ENCODE measurements around the gene LACTB. TPM values are rescaled to one million over a fixed set of nuclear protein-coding genes. Genes with fewer than 3 reads are reported as not detected.

LACTB gene
- total and polyA plus RNA-seq, 12 donors = 15.4 to 68.2 (median 32.8) TPM

GRCh38 chr15:63188247-63188925 is 66.7 kb downstream of the LACTB start:
- no peak for TF ChIP-seq CTCF (IDR thresholded peaks at IDR 0.05)
- peak overlapping the region in 2 of 4 donors; percentile 68 to 89 for H3K4me3 ChIP-seq
- peak overlapping the region in 3 of 5 donors; percentile 26 to 83 (median 71) for H3K27ac ChIP-seq
- no peak for DNase-seq
- H3K36me3 ChIP-seq (replicated peaks in 1 of 2) = no peaks in the 10 kb centered on the region
- peaks cover 0 to 35% of the 10 kb centered on the region in 2 donors for H3K4me1 ChIP-seq (replicated peaks in 1 of 2)
- intact Hi-C loops (cut with DNase I) = no loop called here
- H3K9me3 ChIP-seq (replicated peaks in 1 of 3) = no peaks in the 10 kb centered on the region
- WGBS, 4 donors = 33 to 39% (median 39%) methylated on average over 10 of the region's 10 CpGs
- H3K27me3 ChIP-seq = no peaks in the 10 kb centered on the region

DNA sequence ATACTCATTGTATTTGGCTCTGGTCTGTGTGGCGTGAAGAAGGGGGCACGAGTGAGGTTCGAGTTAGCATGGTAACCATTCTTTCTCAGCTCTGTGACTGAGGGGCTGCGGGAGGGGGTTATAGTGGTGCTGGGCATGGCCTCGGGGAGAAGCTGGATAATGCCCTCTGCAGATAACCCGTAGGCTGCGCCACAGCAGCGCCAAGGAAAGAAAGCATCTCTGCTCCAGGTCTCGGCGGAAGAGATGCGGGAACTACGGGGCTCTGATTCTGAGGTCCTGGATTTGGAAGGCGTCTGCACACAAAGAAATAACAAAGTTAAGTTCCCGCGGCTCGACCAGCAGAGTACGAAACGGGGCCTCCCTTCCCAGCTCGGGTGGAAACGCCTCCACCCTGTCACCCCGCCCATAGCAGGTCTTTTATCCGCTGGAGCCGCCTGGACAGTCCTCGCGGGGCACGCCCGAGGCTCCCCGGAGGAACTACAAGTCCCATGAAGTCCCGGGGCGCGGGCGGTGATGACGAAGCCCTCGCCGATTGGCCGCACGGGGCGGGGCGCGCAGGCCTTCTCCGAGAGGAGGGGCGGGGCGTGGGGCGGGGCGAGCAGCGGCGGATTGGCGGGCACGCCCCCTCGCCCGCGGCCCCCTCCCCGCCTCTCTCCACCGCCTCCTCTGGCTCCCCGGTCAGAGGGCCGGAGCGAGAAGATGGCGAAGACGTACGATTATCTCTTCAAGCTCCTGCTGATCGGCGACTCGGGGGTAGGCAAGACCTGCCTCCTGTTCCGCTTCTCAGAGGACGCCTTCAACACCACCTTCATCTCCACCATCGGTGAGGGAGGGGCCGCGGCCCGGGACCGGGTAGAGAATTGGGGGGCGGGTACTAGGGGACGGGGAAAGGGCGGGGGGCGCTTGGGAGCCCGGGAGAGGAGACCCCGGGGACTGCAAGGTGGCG is 67.5 kb downstream of the LACTB start, which contains the start of gene RAB8B:
Gene RAB8B, plus strand, starts transcription at position 681 of the 946 bp plus-strand sequence. Its CDS starts 19 bp downstream, at position 700.
- no peaks in the 10 kb centered on the region for H3K27me3 ChIP-seq
- intact Hi-C loops (cut with DNase I) = no loop called here
- WGBS, 4 donors = 1% methylated on average over 17 to 77 of the region's 77 CpGs
- peak within 1 kb of the TSS; percentile 43 to 83 (median 48) for H3K27ac ChIP-seq
- H3K36me3 ChIP-seq (replicated peaks in 1 of 2) = no peaks in the 10 kb centered on the region
- no peaks in the 10 kb centered on the region for H3K9me3 ChIP-seq (replicated peaks in 1 of 3)
- H3K4me1 ChIP-seq (replicated peaks in 1 of 2) = peaks cover 0 to 43% of the 10 kb centered on the region in 2 donors
- peak within 1 kb of the TSS in 3 of 4 donors; percentile 68 to 89 (median 81) for H3K4me3 ChIP-seq
- DNase-seq = peak; percentile 98 to 100 (median 99)
- TF ChIP-seq CTCF (IDR thresholded peaks at IDR 0.05) (peak in 2 of 6 experiments; percentile 2 to 6), POLR2A (IDR thresholded peaks at IDR 0.05) (peak; percentile 33 to 71)

DNA sequence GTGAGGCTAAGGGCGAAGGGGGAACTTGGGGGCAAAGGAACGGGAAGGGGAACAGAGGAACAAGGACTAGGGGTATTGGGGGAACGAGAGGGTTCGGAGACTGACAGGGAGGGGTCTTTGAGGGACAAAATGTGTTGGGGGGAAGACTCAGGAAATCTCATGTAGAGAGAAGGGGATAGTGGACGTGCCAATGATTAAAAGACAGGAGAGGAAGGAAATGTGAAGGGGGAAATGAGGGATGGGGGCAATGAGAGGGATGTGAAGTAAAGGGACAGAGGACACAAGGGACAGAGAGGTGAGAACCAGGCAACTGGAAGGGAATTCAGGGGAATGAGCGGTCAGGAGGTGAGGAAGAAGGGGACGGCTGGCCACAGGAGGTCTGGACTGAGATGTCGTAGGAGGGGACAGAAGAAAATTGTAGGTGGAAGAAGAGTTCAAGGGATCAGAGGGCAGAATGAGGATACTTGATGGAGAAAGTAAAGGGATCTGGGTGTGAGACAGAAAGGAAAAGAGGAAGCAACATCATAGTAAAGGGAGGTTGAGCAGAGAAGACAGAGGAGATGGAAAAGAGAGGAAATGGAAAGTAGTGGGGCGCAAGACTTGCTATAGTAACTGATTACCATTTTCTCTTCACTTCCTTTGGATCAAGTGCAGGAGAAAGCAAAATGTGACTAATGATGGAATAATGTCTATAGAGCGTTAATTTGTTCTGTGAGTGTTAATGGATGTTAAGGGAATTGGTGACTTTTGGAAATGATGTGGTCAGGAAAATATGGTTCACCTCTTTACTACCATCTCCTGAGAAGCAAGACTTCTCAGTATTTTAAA is 68.5 kb downstream of the LACTB start:
- intact Hi-C loops (cut with DNase I) = no loop called here

More for the DNA sequence above, 68.5 kb downstream of the LACTB start:
- DNase-seq = peak in 1 of 7 donors; percentile 20
- no peak for TF ChIP-seq CTCF (IDR thresholded peaks at IDR 0.05)
- no peak for TF ChIP-seq POLR2A (IDR thresholded peaks at IDR 0.05)
- Histone ChIP-seq H3K27me3 (no peaks in the 10 kb centered on the region), H3K4me3 (peak overlapping the region in 3 of 4 donors; percentile 68 to 89 (median 81)), H3K9me3 (replicated peaks in 1 of 3) (no peaks in the 10 kb centered on the region), H3K27ac (peak overlapping the region; percentile 43 to 83 (median 48)), H3K36me3 (replicated peaks in 1 of 2) (no peaks in the 10 kb centered on the region), H3K4me1 (replicated peaks in 1 of 2) (peaks cover 0 to 53% of the 10 kb centered on the region in 2 donors)
- 11 to 13% (median 12%) methylated on average over 10 of the region's 10 CpGs for WGBS, 4 donors
